NCI-H82 treated with DMSO at 0.1 percent for 48 hours (cell line): Measurements from ENCODE around the gene ANKHD1.

ENCODE experiments used
- DNase-seq: peaks from one replicate; lab custom pipeline; 2025; ENCODE audit not compliant: unreplicated experiment; lab: John Stamatoyannopoulos, UW

The ANKHD1 gene

DNA sequence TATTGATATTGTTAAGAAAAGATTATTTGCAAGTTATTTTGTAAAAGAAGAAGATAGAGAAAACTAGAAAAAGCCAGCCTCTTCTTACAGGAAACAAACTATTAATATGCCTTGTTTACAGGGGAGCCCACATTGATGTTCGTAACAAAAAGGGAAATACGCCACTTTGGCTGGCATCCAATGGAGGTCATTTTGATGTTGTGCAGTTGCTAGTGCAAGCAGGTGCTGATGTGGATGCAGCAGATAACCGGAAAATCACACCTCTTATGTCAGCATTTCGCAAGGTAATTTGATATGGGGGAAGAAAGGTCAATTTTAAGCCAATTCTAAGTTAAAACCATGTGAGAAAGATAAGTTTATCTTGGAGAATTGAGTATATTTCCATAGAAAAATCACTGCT, 108.3 kb downstream of the ANKHD1 start:
- no peak for DNase-seq

DNA sequence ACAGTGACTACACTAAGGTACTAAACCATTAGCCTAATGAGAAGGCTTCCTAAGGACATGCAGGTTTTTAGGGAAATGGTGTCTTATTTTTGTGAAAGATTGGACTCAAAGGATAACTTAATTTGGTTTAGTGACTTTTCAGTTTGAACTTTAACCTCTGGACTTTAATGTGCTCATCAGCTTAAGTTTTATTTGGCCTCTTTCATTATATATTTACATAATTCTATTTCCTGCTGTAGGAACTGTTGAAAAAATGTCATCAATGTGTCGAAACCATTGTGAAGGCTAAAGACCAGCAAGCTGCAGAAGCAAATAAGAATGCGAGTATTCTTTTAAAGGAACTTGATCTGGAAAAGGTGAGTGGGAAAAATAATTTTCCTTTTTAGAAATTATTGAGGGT, 111.5 kb downstream of the ANKHD1 start:
- DNase-seq = no peak

DNA sequence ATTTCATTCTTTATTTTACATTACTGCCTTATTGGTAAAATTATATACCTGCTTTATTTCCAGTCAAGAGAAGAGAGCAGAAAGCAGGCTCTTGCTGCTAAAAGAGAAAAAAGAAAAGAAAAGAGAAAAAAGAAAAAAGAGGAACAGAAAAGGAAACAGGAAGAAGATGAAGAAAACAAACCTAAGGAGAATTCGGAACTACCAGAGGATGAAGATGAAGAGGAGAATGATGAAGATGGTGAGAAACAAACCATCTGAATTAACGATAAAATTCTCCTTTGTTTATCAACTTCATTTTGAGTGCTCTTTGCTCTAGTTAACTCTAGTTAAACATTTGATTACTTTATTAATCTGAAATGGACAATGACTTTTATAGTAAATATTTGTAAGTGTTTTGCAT, 122.4 kb downstream of the ANKHD1 start:
- no peak for DNase-seq

DNA sequence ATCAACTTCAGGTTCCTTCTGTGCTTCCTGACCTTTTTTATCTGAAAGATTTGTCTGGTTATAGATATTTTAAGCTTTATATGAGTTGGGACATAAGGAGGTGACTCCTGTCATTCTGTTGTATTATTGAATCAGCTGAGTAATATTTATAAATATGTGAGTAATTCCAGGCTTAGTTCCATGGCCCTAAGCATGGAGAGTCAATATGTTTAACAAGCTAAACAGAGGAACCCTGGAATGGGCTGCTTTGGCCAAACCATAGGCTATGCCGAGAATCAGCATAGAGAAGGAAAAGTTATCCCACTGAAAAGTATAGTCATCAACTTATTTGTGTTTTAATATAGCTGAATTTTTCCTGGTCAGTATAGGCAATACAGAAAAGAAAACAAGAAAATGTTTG, 138.6 kb downstream of the ANKHD1 start:
- no peak for DNase-seq

DNA sequence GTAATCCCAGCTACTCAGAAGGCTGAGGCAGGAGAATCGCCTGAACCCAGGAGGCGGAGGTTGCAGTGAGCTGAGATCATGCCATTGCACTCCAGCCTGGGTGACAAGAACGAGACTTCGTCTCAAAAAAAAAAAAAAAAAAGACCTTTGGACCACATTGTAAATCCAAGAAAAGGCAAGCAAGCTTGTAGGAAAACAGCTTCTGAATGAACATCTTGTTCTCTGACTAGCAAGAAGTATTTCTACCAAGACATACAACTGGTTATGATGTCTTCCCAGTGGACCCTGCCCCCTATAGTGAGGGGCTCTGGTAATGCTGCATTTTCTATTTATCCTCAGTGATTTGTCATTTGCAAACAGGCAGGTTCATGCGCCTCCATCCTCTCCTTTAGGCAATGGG, 141.3 kb downstream of the ANKHD1 start:
- DNase-seq = no peak

DNA sequence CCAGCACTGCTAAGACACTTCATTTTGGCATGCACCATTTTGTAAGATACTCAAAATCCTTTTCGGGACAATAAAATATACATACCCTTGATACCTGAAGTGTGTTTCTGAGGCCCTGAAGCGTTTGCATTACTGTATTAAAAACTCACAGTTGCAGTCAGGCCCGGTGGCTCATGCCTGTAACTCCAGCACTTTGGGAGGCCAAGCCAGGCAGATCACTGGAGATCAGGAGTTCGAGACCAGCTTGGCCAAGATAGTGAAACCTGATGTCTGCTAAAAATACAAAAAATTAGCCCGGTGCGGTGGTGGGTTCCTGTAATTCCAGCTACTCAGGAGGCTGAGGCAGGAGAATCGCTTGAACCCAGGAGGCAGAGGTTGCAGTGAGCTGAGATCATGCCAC, 143.4 kb downstream of the ANKHD1 start:
- no peak for DNase-seq

DNA sequence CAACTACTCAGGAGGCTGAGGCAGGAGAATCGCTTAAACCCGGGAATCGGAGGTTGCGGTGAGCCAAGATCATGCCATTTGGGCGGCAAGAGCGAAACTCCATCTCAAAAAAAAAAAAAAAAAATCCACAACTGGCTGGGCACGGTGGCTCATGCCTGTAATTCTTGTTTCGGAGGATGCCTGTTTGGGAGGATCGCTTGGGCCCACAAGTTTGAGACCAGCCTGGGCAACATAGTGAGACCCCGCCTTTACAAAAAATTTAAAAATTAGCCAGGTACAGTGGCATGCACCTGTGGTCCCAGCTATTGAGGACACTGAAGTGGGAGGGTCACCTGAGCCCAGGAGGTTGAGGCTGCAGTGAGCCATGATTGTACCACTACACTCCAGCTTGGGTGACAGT, 144.0 kb downstream of the ANKHD1 start:
- no peak for DNase-seq

DNA sequence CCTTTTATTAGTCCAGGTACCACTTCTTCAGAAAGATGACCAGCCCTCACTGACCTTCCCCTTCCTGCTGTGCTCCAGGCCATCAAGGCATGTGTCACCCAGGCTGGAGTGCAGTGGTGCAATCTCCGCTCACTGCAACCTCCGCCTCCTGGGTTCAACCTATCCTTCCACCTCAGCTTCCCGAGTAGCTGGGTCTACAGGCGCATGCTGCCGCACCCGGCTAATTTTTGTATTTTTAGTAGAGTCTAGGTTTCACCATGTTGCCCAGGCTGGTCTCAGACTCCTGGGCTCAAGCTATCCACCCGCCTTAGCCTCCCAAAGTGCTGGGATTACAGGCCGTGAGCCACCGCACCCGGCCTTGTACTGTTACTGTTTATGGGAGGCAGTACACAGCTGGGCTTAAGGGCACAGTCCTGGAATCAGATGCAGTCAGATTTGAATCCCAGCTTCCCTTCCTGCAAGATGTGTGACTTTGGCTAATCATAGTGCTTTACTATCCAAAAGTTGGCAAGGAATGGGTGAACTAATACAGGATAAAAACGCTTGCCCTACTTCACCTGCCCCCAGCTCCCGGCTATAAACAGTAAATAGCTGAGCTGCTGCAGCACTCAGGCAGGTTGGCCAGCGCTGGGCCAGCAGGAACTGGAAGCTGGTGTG, 145.3 kb downstream of the ANKHD1 start:
- no peak for DNase-seq

DNA sequence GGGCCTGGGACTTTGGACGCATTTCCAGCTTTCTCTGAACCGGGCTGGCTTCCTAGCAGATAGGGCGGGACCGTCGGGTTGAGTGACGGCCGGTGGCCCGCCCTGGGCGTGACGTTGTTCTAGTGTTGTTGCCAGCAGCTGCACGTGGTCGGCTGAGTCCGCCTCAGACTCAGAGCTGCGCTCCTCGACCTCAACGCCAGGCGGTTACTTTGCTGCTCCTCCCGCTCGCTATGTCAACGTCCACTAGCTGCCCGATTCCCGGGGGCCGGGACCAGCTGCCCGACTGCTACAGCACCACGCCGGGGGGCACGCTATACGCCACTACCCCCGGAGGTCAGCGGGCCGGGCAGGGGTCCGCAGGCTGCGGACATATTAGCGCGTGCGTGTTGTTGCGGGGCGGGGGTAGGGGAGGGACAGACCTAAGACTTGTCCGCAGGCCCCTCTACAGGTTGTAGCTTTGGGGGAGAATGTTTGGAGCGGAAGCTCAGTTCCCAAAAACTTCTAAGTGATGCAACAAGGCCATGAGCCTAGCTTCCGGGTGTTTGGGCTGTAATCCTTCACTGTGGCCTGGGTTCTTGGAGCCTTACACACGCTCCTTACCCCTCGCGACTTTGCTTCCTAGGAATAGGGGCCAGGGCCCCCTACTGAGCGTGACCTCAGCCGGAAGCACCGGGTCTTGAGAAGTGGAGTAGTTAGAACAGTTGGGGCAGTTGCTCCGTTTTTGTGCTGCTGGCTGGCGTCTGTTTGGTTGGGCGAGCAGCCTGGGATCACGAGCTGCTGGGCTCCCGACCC, 146.1 kb downstream of the ANKHD1 start, which contains the start of gene EIF4EBP3:
Gene EIF4EBP3 (plus strand): TSS at position 155 of the 792 bp plus-strand sequence. CDS start 76 bp downstream, at position 231.
- peak; percentile 57 for DNase-seq

DNA sequence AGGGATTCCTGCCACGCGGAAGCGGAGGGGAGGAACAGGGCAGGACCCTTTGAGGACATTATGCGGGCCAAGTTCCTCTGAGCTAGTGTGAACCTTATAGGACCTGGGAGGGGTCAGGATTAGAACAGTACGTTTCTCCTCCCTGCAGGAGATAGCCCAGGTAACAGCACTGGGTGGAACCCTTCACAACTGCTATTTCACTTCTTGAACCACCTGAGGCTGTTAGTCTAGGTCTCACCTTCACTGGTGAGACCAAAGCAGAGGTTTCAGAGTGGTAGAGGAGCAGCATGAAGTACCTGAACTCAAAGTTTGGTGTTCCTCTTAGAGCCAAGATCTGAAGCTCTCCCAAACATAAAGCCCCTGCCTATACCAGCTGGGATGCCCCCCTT, 146.7 kb downstream of the ANKHD1 start:
- no peak for DNase-seq

DNA sequence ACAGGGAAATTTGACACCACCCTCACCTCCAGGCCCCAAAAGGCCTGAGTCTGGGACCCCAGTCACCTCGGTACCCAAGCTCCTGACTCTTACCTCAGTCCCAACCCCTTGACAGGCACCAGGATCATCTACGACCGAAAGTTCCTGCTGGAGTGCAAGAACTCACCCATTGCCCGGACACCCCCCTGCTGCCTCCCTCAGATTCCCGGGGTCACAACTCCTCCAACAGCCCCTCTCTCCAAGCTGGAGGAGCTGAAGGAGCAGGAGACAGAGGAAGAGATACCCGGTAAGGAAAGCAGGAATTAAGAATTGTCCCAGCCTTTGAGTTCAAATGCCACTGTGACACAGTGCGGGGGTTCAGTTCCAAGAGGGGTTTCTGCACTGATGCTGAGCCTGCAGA, 147.2 kb downstream of the ANKHD1 start:
- DNase-seq = no peak

DNA sequence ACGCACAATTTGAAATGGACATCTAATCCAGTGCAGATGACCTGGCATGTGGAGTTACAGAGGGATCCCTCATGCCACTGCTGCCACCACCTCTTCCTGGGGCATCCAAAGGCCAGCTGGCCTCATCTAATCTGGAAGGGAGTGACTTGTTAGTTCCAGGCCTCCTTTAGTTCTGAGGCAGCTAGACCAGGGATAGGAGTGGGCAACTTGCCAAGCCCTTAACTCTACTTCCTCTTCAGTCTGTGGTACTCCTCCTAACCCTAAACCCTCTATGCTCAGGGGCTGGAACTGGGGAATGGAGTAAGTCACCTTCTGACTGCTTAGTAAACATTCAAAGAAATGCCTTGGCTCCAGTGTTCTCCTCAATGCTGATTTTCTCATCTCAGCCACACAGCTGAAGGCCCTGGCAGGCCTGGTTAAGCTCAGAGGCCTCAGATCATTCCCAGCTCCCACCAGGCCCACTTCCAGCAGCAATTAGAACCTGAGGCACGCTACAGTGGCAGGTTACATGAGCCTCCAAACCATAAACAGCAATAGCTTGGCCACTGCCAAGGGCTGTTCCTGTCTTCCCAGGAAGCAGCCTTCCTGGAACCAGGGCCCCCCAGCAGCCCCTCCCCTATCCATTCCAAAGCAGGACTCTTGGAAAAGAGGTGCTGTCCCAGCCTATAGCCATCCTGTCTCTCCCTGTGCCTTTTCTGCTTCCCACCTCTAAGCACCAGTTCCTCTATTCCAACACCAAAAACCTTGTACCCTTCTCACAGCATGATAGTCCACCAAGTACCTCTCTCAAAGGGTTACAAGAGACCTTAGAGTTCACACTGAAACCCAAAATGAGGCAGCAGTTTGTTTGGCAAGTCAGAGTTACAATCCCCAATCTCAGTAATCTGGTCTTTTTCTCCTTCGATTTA, 147.9 kb downstream of the ANKHD1 start:
- DNase-seq = no peak

DNA sequence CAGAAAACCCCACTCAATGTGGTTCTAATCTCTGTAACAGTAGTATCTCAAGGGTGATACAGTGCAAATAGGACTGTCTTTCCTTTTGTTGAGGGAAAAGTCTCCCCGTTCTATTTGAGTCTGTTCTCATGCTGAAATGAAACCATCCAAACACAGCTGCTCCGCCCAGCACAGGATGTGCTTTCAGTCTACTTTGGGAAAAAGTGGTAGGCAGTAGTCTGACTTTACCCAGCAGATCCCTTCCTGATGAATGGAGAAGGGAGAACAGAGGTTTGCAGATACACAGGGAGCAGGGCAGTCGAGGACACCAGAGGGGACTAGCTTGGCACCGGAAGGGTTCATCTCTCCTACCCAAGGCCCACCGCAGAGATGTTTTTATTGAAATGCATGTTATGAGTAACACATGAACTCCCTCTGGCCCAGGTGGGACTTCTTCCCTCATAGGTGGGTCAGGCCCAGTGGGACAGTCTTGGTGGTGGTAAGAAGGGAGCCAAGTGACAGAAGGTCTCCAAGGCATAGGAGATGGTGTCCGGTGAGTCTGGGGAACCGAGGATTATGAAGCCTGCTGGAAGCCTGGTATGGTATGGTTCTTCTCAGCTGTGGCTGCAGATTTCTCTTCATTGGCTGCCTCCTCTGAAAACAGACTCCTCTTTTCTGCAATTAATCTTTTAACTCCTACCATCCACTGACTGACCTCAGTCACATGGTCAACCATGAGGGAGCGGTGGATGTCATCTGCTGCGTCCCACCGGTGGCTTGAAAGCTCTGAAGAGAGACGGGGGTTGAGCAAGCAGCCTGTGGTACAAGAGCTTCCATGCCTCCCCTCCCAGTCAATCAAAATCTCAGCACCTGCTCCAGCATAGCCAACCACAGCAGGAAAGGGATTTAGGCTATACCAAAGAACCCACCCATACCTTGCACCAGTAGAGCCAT, 148.8 kb downstream of the ANKHD1 start:
- DNase-seq = no peak

DNA sequence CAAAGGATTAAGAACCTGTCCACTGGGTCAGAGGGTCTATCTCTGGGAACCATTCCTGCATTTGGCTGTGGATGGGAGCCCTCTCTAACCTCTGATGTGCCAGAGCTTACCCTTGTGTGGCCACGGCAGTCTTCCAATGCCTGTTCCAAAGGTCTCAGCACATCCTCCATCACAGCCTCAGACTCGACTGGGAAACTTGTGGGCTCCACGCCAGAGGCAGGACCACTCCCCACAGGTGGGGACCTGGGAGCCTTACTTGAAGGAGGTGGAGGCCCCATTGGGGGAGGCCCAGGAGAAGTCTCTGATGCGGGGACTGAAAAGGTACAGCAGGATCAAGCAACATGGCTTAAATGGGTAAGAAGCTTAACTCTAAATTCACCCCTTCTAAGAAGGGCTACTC, 150.2 kb downstream of the ANKHD1 start:
- no peak for DNase-seq

DNA sequence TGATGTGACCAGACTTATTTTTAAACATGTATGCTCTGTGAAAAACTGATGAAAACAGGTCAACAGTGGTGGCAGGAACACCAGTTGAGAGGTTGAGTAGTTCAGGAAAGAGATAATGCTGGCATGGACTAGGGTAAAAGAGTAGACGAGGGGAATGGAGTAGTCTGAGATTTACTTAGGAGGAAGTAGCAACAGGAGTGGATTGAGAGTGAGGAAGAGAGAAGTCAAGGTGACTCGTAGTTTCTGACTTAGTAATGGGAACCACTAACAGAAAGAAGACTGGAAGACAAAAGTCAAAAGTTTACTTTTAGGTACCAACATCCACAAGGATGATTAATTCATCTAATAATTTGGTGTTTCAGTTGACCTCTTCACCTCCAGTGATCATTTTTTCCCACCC, 152.0 kb downstream of the ANKHD1 start:
- no peak for DNase-seq

DNA sequence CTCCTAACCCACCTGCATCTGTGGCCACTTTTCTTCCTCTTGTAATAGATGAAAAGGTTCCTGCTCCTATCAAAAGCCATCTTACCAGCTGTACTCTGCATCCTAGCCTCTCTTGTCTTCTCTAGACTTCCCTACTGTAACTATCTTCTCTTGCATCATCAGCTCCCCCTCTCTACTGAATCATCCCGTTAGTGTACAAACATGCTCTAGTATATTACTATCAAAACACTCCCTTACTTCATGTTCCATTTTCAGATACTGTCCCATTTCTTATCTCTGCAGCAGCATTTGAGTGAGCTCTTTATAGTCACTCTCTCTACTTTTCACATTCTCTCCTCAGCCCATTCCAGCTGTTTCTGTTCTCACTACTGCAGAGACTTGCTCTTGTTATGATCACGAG, 152.8 kb downstream of the ANKHD1 start:
- DNase-seq = no peak

DNA sequence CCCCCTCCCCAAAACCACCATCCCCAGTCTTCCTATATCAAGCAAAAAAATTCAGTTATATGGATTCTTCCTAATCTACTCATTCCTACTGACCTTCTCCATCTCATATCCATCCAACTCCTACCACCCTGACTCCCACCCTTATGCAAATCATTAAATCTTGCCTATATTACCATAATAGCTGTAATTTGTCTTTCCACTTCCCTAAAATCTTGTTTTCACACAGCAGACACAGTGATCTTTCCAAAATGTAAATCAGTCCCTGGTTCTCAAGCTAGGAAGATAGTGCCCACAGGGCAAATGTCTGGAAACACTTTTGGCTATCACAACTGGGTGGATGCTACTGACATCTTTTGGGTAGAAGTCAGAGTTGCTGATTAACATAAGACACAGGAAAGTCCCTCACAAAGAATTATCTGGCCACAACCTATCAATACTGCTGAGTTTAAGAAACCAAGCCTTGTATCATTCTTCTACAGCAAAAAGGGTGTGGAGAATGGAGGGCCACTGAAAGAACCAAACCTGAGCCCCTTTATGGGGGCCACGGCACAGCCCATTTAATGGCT, 154.2 kb downstream of the ANKHD1 start:
- no peak for DNase-seq

DNA sequence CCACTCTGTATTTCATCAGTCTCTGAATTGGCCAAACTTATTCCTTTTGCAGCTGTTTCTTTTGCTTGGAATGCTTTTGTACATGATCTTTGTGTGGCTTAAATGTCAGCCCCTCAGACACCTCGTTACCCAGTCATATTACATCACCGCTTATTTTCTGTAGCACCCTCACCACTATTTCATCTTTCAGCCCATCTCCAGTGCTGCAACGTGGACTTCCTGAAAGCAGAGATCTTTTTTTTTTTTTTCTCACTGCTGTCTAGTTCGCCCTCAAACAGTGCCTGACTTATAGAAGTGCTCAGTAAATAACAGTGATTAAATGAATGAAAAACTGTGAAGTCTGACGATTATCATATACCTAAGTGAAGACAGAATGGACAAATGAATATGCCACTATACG, 154.8 kb downstream of the ANKHD1 start:
- DNase-seq = no peak

DNA sequence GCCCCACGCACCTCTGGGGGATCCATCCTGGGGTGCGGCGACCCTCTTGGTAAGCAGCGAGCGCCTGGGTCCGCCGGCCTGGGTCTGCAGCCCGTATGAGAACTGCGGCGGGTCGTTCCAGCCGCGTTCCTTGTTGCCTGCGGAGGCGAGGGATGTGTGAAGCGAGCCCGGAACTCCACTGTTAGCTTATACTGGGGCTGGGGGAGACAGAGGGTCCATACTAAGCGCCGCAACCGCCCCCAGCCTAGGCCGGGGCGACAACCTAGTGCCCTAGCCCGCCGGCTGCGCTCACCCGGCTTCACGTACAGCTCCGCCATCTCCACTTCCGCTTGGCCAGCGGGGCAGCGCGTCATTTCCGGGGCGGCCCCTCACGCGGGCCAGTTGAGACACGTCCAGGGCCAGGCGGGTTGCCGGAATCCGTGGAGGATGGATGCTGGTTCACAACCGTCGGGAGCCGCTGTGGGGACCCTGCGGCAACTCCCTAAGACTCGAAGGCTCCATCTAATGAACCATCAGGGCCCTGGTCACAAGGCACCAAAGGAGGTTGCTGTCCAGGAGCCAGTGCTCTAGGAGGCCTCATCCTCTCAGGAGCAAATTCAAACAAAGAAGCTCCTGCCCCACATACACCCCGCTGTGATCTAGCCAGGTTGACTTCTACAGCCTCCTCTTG, 155.6 kb downstream of the ANKHD1 start, which contains the start of gene SRA1:
Gene SRA1 (minus strand): TSS at position 338 of the 670 bp plus-strand sequence. CDS start 21 bp downstream, at position 317.
- peak; percentile 52 for DNase-seq

DNA sequence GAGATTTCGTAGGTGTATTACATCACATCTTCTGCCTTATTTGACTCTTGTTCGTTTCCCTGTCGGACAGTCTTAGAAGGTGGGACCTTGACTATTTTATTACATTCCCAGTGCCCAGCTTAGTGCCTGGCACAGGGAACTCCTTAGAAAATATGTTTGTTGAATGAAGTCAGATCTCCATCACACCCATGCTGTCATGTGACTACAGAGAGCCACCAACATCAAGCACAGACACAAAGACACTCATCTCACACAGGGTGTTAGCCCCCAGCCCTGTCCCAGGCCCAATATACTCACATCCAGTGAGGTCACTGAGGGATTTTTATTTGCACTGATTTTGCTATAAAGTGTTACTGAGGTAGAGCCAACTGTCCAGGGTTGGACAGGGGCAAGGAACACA, 156.3 kb downstream of the ANKHD1 start:
- no peak for DNase-seq
